Stimulated activated naive CD8-positive, alpha-beta T cell treated with anti-CD3 and anti-CD28 coated beads, Interleukin-15, amount 100 ng/mL, for 72 hours (primary cell): Measurements from ENCODE around the gene KRT86.

Experiments used
- ATAC-seq: fragments of 150-1000 bp; cut with Tn5 transposase; 2 replicates; pipeline ENCODE4 v1.10.0; 2021; ENCODE audit warnings: mild to moderate bottlenecking, moderate library complexity
- DNase-seq, 2 donors: peaks; one replicate each; pipeline ENCODE4 v3.0.0; 2021 to 2022
- H3K27ac Mint-ChIP-seq, 2 donors: one replicate each; pipeline ENCODE4 v1.8.0; 2022; ENCODE audit warnings: mild to moderate bottlenecking in 2 of 2, mixed read lengths in 2 of 2, moderate library complexity in 2 of 2
- H3K27me3 Mint-ChIP-seq: one replicate; pipeline ENCODE4 v1.8.0; 2022; ENCODE audit warnings: mixed read lengths
- H3K4me1 Mint-ChIP-seq: one replicate; pipeline ENCODE4 v1.8.0; 2022; ENCODE audit warnings: mild to moderate bottlenecking, mixed read lengths
- H3K4me3 Mint-ChIP-seq, 2 donors: one replicate each; pipeline ENCODE4 v1.8.0; 2022; ENCODE audit warnings: mild to moderate bottlenecking in 2 of 2, mixed read lengths in 2 of 2, moderate library complexity in 1 of 2
- H3K9me3 Mint-ChIP-seq, 2 donors: one replicate each; pipeline ENCODE4 v1.8.0; 2022; ENCODE audit warnings: mixed read lengths in 2 of 2

KRT86 gene

GRCh38 chr12:52351196-52352059, 77.0 kb downstream of the KRT86 start:
- no peaks in the 10 kb centered on the region for H3K9me3 Mint-ChIP-seq
- peak overlapping the region in 1 of 2 donors; percentile 50 for H3K27ac Mint-ChIP-seq
- ATAC-seq = peak; percentile 92
- H3K27me3 Mint-ChIP-seq = peaks cover 35% of the 10 kb centered on the region
- peaks cover 17% of the 10 kb centered on the region for H3K4me1 Mint-ChIP-seq
- peak; percentile 17 to 61 for DNase-seq
- H3K4me3 Mint-ChIP-seq = no peak overlapping the region

GRCh38 chr12:52352951-52353350, 78.5 kb downstream of the KRT86 start:
- ATAC-seq (no peak), DNase-seq (no peak)
- Mint-ChIP-seq H3K27ac (peak overlapping the region in 1 of 2 donors; percentile 38), H3K27me3 (peaks cover 35% of the 10 kb centered on the region), H3K9me3 (no peaks in the 10 kb centered on the region), H3K4me3 (no peak overlapping the region), H3K4me1 (peaks cover 23% of the 10 kb centered on the region)

- H3K9me3 Mint-ChIP-seq = no peaks in the 10 kb centered on the region
- ATAC-seq (no peak), DNase-seq (no peak)
- H3K27ac Mint-ChIP-seq = no peak overlapping the region
- H3K4me3 Mint-ChIP-seq = no peak overlapping the region
- H3K27me3 Mint-ChIP-seq = peaks cover 35% of the 10 kb centered on the region
- H3K4me1 Mint-ChIP-seq = peaks cover 31% of the 10 kb centered on the region
These were observed 79.3 kb downstream of the KRT86 start for GRCh38 chr12:52353766-52354165.

GRCh38 chr12:52354200-52354599, 79.8 kb downstream of the KRT86 start:
- DNase-seq (no peak), ATAC-seq (no peak)
- Mint-ChIP-seq H3K9me3 (no peaks in the 10 kb centered on the region), H3K4me1 (peaks cover 36% of the 10 kb centered on the region), H3K4me3 (no peak overlapping the region), H3K27ac (peak overlapping the region in 1 of 2 donors; percentile 28), H3K27me3 (peaks cover 35% of the 10 kb centered on the region)

- Mint-ChIP-seq H3K9me3 (no peaks in the 10 kb centered on the region), H3K27me3 (peaks cover 35% of the 10 kb centered on the region), H3K4me1 (peaks cover 43% of the 10 kb centered on the region), H3K4me3 (no peak overlapping the region), H3K27ac (no peak overlapping the region)
- DNase-seq = no peak
- no peak for ATAC-seq
These were observed 80.7 kb downstream of the KRT86 start for GRCh38 chr12:52355176-52355575.

- Mint-ChIP-seq H3K4me3 (no peak overlapping the region), H3K4me1 (peaks cover 43% of the 10 kb centered on the region), H3K27ac (no peak overlapping the region), H3K27me3 (peaks cover 27% of the 10 kb centered on the region), H3K9me3 (no peaks in the 10 kb centered on the region)
- ATAC-seq (peak; percentile 49), DNase-seq (peak in 1 of 2 donors; percentile 8)
These were observed 81.8 kb downstream of the KRT86 start for GRCh38 chr12:52356031-52356761.

- peaks cover 27% of the 10 kb centered on the region for H3K27me3 Mint-ChIP-seq
- no peak overlapping the region for H3K27ac Mint-ChIP-seq
- H3K4me1 Mint-ChIP-seq = peaks cover 37% of the 10 kb centered on the region
- ATAC-seq = no peak
- no peak overlapping the region for H3K4me3 Mint-ChIP-seq
- DNase-seq = peak in 1 of 2 donors; percentile 2
- H3K9me3 Mint-ChIP-seq = no peaks in the 10 kb centered on the region
These were observed 82.5 kb downstream of the KRT86 start for GRCh38 chr12:52356762-52357580.
